UCSD-AML1 (cell line): ENCODE results near the gene RAMP2.
"Not testable (repeated sequence)": the region's sequence is repeated elsewhere in the genome, so short reads cannot be mapped to it uniquely, and the experiment has no call there.

Experiments used
- DNase-seq: peaks from one replicate; lab custom pipeline; 2025; ENCODE audit not compliant: unreplicated experiment; lab: John Stamatoyannopoulos, UW

RAMP2 gene, protein sequence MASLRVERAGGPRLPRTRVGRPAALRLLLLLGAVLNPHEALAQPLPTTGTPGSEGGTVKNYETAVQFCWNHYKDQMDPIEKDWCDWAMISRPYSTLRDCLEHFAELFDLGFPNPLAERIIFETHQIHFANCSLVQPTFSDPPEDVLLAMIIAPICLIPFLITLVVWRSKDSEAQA

DNA sequence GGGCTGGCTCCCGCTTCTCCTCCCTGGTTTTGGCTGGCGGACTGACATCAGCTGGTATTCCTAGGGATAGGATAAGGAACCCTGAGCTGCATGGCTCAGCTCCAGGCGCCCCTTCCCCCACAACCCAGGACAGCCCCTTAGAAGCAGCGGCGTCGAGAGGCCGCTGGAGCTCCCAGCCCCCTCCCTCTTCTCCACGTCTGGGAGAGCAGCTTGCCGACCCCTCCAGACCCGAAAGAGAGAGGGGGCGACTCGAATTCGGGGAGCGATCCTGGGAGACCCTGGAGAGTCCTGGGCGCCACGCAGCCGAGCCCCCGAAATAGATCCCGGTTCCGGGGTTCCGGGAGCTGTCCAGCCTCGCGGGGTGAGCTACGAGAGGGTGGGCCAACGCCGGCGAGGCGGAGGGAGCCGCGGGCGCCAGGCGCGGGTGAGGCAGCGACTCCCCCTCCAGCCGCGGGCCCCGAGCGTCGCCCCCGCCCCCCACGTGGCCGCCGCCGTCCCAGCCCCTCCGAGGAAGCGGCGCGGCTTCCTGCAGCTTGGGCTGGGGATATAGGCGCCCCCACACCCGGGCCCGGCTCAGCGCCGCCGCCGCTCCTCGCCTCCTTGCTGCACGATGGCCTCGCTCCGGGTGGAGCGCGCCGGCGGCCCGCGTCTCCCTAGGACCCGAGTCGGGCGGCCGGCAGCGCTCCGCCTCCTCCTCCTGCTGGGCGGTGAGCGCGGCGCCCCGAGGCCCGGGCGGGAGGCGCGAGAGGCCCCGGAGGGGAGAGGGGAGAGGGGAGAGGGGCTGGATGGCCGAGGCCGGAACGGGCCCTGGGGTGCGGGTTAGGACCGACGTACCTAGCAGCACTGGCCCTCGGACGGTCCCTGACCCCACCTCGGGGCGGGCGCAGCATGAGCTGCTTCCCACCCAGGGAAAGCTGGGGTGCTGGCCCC lies at the start of gene RAMP2:
Gene RAMP2, plus strand, starts transcription at position 576 of the 930 bp plus-strand sequence. Its CDS starts 35 bp downstream, at position 611.
- no peak for DNase-seq

DNA sequence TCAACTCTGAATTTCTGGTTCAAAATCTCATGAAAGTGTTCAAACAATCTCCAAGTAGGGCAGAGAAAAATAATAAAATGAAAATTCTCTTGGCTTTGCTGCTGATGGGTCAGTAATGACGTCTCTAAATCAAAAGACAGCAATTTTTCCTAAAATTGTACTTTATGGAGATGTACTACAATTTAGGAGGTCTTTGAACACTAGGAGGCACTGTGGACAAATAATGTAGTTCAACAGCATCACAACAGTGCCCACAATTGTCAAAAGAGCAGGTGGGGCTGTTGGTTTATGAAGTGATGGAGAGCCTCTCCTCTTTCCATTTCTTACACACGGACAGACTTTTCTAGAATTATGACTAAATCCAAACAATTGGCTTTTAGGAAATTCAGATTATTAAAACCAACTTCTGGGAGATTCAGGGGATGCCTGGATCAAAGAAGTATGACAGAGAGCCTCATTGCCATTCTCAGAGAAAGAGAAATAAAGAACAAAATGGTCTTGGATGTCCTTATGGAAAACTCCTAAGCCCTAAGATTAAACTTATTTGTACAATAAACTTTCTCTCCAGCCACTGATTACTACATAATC lies 39.9 kb upstream of the RAMP2 start:
- no peak for DNase-seq

DNA sequence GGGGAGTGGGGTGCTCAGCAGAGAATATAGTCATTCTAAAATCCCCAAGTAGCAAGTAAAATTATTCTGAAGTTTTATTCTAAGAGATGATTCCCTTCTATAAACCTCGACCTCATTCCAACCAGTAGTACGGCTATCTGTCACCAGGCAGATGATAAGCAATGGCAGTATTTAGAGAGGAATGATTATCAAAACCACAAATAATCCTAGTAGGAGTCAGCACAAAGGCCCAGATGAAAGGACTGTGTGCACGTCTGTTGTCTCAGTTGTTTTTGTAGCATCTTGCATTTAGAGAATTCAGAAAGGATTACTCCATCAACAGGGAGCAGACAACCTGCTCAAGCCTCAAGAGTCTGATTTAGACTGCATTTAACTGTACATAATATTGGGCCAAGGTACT lies 37.4 kb upstream of the RAMP2 start:
- no peak for DNase-seq

DNA sequence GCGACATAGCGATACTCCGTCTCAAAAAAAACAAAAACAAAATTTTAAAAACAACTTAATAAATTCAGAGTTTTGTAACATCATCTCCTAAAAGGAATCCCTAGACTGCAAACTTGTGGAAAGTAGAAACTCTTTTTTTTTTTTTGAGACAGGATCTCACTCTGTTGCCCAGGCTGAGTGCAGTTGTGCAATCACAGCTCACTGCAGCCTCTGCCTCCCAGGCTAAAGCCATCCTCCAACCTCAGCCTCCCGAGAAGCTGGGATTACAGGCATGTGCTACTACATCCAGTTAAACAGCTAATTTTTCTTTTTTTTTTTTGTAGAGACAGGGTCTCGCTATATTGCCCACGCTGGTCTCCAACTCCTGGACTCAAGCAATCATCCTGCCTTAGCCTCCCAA lies 35.9 kb upstream of the RAMP2 start:
- DNase-seq = no peak

DNA sequence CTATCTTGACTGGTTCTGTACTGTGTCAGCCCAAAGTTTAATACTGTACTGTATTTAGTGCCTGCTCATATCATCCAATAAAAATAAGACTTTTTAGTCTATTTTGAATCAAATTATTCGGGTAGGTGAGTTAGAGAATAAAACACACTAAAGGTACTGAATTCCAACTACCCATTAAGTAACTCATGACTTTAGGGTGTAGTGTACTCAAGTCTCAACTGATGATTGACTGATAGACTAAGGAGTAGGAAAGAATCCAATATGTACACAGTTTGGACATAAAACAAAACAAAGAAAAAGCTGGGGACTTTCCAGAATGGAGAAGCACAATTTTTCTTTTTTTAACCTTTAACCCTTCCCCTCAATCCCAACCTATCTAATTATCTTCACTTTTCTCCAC lies 20.3 kb upstream of the RAMP2 start:
- no peak for DNase-seq

DNA sequence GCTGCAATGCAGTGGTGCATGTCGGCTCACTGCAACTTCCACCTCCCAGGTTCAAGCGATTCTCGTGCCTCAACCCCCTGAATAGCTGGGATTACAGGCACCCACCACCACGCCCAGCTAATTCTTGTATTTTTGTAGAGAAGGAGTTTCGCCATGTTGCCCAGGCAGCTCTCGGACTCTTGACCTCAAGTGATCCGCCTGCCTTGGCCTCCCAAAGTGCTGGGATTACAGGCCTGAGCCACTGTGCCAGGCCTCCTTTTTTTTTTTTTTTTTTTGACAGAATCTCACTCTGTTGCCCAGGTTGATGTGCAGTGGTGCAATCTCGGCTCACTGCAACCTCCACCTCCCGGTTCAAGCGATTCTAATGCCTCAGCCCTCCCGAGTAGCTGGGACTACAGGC lies 18.1 kb upstream of the RAMP2 start:
- not testable (repeated sequence) for DNase-seq

DNA sequence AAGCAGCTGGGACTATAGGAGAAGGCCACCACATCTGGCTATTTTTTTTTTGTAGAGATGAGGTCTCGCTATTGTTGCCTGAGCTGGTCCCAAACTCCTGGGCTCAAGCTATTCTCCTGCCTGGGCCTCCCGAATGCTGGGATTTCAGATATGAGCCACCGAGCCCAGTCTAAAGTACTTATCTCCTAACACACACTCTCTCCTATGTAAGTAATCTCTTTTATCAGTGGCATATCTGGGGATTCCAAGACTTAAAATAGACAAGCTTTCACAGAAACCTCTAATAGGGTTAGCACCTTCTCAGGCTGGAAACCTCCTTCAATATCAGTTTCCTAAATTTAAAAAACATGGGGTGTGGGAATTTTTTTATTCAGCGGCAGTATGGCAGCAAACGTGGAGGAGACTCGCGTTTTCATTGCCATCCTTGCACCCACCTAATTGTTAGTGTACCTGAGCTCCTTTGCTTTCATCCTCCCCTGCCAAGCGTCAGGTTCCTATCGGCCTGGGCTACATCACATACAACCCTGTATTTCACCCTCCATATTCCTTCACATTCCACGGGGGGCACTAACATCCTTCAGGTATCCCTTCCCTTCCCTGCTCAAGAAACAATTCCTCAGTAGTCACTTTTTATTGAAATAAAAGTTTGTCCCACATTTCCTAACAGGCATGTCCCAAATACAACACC lies 17.3 kb upstream of the RAMP2 start:
- no peak for DNase-seq

DNA sequence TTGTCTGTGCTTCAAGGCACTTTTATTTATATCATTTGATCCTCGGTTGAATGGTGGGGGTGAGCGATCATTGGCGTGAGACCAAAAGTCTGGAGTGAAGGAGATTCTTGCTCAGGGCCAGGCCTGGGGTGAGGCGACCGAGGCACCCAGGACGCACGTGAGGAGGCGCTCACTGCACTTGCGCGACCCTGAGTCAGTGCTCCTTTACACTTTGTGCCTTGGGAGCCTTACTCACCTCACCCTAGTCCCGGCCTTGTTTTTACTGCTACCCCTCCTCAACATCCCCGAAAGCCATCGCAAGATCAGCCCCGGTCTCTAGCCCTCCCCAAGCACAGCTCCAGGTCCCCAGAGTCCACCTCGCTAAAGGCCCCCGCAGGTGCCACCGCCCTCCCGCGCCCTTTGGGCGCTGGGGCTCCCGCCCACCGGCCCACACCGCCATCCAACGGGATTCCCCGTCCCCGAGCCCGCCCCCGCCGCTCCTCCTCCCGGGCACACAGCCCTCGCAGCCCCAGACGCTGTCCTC lies 16.7 kb upstream of the RAMP2 start:
- peak; percentile 85 for DNase-seq

DNA sequence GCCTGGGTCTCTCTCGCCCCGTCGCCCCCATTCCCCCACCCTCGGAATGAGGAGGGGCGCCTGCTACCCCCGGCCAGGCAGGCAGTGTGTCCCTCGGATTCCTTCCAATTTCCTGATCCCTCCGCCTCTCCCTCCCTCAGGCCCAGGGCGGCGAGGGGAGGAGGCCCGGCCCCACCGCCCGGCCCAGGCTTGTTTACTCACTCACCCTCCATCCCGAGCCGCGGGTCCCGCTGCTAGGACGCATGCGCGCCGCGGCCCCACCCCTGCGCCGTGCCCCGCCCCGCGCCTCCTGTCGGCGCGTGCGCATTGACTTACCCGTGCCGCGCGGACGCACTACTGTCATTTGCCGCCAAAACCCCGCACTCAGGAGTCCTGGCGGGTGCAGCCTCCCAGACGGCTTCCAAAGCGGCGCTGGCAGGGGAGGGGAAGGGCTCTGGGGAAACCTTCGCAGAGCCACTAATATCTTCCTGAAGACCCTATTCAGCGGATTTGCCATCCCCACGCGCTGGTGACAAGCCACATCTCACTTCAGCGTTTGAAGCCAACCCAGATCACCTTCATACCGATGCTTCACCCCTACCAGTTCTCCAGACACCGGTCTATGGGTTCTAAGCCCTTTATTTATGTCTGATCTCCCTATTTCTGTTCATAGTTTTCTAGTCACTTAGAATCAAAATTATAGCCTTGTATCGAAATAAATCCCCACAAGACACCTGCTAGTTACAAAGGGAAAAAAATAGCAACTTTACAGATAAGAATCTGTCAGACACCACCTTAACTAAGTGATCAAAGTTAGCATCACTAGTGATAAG lies 16.0 kb upstream of the RAMP2 start, which contains the start of gene EZH1:
Gene EZH1, minus strand, starts transcription at position 235 of the 812 bp plus-strand sequence. CDS start 16,099 bp downstream, outside the sequence.
- DNase-seq = peak; percentile 93

DNA sequence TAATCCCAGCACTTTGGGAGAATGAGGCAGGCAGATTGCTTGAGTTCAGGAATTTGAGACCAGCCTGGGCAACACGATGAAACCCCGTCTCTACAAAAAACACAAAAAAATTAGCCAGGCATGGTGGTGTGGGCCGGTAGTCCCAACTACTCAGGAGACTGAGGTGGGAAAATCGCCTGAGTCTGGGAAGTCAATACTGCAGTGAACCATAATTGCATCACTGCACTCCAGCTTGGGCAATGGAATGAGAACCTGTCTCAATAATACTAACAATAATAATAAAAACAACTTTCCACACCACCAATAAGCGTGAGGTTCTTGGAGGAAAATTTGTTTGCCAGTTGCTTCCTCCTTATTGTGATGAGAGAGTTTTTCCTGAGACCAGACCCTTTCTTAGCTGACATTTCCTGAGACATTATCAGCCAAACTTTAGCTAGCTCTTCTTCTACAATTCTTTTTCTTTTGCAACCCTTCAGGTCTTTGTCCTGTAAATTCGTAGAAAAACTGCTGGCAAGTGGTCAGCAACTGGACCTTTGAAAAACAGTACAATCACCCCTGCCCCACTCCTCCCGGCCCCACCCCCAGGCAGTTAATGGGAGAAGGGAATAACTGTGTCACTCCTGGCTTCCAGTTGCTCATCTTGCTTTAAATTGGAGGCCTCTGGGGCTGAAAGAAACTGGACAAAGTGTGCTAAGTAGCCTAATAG lies 12.7 kb upstream of the RAMP2 start:
- no peak for DNase-seq

DNA sequence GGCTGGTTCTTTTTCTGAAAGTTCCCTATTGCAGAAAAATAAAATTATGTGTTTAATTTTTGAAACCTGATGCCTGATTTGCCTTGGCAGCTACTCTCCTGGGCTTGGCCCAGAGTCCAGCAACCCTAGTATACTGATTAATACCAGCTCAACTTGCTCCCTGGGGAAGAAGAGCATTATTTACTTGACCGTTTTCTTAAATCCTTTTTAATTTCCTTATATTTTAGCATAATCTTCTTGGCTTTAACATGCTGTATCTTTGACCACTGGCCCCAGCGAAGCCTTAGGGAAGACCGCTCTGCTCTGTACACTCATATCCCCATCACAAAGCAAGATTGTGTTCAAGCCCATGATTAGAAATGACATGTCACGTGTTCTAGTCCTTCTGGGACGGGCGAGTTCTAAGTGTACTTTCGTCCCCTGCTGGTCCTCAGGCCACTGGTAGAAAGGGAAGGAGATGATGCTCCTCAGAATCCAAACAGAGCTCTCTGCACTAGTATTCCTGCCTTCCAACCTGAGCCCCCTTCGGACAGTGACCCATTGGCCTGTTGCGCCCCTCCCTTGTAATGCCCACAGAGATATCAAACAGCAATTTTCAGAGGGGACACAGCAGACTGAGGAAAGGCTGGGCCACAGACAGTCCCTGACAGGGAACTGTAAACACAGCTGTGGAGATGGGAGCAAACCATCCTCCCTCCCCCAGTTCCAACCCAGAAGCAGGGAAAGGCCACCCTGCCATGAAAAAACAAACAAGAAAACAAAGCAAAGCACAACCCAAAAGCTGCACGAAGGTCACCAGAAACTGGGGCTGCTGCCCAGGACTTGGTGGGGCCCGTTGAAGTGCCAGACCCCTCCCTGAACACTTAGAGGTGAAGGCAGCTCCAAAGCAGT lies 11.9 kb upstream of the RAMP2 start:
- DNase-seq = no peak

DNA sequence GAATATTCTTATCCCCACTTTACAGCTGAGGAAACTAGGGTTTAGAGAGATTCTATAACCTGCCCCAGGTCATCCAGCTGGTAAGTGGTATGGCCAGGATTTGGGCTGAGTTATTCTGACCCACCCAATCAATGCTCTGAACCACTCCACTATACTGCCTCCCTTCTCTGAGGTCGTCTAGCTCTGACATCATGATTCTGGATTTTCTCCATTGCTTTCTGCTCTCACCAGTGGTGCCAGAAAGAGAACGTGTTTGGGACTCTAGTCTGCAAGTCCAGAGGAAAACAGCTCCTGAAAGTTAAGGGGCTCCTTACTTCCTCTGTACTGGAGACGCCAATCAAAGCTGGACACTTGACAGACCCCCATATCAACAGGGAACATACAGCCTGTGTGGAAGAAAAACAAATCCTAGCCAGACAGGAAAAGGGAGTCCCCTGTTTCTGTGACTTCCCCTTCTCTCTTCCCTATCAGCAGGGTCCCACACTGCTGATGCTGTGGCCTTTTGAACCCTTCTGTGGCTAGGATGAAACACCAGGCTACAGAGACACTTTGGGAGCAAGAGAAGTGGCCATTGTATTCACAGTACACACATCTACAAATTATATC lies 10.2 kb upstream of the RAMP2 start:
- peak; percentile 36 for DNase-seq

DNA sequence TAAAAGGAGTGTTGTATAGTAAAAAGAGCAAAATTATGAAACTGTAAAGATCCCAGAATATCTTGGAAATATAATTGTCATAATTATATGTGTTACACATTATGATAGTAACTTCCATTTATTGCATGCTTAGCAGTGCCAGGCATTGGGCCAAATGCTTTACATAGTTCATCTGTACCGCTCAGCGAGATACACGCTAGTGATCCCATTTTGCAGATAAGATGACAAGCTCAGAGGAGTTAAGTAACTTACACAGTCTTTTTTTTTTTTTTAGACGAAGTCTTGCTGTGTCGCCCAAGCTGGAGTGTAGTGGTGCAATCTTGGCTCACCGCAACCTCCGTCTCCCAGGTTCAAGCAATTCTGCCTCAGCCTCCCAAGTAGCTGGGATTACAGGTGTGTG lies 9.4 kb upstream of the RAMP2 start:
- no peak for DNase-seq

DNA sequence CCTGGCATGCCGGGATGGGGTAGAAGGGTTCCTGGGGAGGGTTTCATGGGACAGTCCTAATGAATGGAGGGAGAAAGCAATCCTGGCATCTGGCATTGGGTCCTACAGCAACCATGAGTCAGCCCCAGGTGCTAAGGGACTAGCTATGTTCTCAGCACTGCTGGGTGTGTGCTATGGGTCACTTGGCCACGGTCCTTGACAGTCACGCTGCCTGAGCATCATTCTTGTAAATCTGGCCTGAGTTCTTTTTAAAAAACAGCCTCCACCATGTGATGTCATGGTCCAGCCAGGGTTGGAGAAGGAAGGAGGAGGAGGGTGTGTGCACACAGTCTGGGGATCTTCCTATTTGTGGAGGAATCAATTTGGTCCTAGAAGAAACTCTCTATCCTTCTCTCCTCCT lies 6.2 kb upstream of the RAMP2 start:
- DNase-seq = no peak

DNA sequence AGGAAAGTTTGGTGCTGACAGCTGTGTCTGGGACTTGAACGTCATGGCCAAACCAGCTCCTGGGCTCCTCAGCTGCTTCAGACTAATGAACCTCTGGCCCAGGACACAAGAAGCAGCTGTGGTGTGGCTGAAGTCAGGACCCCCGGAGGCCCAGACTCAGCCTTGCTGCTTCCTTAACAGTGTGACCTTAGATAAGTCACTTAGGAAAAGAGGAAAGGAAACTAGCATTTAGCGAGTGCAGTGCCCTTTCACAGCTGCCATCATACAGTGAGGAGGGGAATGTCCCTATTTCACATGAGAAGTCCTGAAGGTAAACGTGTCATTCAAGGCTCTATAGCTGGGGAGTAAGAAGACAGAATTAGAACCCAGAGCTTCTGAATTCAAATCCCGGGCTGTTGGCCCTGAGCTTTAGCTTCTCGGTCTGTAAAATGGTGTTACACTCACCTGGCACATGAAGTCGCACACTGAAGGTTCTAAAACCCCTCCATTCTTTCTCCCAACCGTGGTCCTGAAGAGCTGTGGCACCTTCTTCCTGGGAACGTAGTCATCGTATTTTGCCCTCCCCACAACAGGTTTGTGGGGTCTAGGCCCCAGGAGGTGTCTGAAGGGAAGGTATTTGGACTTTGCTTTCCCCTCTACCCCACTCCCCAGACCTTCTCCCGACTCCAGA lies 910 bp upstream of the RAMP2 start:
- no peak for DNase-seq

DNA sequence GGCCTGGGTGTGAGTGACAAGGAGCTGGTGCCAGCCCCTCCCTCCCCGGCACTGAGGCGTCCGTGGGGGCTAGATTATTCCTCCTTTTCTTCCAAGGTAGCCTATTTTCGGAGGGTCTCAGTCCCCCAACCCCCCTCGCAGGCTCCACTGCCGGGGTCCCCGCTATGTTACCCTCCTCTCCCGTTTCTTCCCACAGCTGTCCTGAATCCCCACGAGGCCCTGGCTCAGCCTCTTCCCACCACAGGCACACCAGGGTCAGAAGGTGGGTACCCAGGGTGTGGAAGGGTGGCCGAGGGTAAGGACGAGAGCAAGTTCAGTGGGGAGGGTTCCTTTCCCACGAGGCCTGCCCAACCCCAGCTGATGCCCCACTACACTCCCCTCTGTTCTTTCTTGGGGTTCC lies 611 bp downstream of the RAMP2 start:
- DNase-seq = no peak

DNA sequence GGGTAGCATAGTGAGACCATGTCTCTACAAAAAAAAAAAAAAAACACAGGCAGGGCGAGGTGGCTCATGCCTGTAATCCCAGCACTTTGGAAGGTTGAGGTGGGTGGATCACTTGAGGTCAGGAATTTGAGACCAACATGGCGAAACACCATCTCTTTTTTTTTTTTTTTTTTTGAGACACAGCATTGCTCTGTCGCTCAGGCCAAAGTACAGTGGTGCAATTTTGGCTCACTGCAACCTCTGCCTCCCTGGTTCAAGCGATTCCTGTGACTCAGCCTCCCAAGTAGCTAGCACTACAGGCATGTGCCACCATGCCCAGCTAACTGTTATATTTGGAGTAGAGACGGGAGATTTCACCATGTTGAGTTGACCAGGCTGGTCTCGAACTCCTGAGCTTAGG lies 5.1 kb downstream of the RAMP2 start:
- no peak for DNase-seq

DNA sequence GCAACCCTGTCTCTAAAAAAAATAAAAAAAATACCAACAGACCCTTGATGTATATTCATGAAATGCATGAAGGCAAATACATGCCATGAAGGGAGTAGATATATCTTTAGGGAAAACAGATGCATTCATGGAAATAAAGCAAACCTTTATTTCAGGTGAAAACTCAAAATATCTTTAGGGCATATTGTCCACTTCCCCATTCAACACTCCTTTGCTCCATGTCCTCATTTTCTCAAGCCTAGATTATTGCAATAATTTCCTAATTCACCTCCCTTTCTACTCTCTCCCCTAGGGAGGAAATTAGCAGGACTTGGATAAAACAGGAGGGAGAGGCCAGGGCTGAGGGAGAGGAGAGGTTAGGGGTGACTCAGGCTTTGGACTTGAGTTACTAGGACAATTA lies 6.5 kb downstream of the RAMP2 start:
- DNase-seq = no peak
